Non-pigmented ciliary epithelial cell (primary cell): Measurements from ENCODE around the gene MAGI2.
A peak's percentile ranks its signal among the peaks of the same experiment; 100 is the strongest.

Experiments used
- DNase-seq: peaks from one replicate; pipeline ENCODE4 v3.0.0-alpha.2; 2010; ENCODE audit warnings: low read depth

The MAGI2 gene

DNA sequence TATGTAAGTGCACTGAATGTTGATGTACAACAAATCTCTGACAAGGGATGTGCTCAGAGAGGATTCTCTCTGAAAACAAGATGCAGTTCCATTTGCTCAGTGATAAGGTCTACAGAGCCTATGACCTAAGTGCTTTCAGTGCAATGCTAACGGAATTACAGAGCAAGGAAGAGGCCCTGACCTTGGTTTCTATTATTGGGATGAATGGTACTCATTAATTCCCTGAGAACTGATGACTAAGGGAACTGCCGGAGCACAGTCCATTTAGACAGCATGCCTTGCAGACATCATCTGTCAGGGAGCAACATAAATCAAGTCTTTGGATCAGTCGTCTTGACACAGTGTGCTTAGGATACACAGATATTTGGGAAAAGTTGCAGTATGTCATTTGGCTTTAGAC is 1314.1 kb downstream of the MAGI2 start:
- DNase-seq, result no peak

DNA sequence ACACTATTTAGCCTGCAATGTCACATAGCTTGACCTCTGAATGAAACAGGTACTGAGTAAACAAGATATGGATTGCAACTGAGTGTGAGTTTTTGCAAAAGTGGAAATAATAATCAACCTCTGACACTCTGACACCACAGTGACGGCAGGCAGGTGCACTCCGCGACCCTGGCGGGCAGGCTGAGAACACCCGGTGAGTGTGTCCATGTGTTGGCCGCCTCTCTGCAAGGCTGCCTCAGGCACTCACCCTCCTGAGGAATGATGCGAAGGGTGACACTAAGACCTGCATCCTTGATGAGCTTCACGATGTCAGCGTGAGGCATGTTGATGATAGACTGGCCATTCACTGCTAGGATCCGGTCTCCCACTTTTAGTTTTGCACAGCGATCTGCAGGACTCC is 1318.7 kb downstream of the MAGI2 start:
- DNase-seq, result no peak

DNA sequence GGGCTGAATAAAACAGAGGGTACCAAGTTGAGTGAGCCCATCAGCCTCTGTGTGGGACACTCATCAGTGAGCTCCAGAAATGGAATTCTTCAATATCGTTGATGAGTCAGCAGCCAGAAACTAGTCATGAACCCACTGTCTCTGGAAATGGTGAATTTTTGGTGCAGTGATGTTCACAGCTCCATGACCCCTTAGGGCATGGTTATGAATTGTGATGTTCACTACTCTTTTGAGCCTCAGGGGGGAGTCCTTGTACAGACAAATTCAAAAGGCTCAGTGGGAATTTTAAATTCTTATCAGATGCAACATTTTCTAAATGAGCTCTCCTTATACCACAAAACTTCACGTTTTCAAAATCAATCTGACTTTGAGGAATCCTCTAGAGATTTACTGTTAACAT is 1319.2 kb downstream of the MAGI2 start:
- peak; percentile 5 for DNase-seq

DNA sequence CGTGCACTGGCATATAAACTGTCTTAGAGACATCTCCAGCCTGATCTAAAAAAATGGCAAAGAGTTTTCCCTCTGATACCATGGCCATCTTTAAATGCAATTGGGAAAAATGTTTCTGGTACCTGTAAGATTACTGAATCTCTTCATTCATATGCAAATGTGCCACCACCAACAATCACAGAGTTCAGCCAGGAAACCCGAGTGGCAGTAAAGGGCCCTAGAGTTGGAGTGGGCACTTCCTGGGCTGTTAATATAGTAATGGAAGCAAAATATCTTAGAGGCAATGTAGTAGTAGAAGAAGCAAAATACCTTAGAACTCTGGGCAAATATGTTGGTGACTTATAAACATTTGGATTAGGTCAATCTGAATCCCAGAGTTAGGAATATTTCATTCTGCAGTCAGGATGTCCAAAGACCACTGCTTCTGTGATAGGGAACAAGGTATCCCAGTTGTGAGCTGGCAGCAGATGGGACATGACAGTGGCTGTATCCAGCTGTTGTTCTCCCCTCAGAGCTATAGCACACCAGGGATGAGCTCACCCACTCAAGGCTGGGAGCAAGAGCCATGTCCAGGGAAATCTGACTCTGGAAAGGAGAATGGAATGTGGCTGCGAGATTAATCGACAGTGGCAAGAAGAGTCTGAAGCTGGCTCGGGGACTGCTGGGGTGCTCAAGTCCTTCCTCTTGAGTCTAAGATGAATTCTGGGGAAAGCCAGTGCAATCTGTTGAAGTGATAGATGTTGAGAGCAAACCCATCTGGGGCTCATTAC is 1322.8 kb downstream of the MAGI2 start:
- DNase-seq, result no peak

DNA sequence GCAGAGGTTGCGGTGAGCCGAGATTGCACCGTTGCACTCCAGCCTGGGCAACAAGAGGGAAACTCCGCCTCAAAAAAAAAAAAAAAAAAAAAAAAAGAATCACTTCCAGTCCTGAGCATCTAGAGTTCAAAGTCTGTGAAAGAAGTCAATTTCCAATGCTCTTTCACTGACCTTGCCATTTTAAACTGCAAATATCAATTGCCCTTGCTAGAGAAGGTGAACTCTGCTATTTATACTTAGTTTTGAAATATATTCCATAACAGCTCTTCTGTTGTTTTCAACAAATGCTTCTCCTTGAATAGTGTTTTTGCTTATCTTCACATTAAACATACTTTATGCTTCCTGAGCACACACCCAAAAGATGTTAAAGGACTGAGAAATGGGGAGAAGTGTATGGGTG is 1323.6 kb downstream of the MAGI2 start:
- no peak for DNase-seq

DNA sequence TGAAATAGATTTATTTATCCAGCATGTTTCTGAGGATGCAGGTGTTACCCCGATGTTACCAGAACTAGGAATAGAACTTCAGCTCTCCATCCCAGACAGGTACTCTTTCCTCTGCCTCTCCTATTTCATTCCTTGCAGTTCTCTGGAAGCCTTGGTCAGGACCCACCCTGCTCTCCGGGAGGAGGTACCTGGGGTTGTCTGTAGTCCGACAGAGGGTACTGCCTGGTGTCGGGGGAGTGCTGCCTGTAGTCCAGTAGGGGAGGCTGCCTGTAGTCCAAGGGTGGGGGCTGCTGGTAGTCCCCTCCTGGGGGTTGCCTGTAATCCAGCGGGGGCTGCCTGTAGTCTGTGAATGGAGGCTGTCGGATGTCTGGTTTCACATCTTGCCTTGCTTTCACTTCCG is 1326.5 kb downstream of the MAGI2 start:
- DNase-seq, result no peak

DNA sequence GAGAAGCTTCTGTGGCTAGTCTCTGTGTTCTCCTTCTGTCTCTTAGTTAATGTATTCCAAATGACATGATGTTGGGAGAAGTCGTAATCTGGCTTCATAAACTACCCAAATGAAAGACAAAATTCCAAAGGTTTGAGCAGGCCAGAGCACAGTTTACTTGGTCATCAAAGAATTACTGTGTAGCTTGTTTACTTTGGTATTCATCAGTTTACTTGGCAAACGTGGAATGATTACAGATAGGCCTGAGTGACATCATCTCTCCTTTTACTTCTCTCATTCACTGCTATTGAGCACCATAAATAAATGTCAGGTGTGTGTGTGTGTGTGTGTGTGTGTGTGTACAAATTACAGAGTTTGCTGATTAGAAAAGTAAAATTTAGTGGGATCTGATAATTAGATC is 1327.6 kb downstream of the MAGI2 start:
- DNase-seq, result no peak

DNA sequence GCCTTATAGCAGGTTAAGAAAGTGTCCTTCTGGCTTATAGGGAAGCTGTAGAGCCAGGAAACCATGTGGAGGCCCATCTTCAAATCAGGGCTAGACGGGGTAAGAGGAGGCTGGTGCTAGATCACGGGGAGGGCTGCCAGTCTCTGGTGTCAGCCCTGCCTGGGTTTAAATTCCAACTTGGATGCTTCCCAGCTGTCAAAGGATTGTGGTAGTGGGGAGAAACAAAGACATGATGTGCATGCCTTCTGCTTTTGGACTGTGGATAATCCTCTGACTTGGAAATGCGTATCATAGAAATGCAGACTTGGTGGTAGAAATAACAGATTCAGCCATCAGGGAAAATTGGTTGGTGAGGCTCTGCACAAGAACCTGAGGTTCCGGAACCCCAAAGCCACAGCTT is 1329.3 kb downstream of the MAGI2 start:
- DNase-seq, result no peak

DNA sequence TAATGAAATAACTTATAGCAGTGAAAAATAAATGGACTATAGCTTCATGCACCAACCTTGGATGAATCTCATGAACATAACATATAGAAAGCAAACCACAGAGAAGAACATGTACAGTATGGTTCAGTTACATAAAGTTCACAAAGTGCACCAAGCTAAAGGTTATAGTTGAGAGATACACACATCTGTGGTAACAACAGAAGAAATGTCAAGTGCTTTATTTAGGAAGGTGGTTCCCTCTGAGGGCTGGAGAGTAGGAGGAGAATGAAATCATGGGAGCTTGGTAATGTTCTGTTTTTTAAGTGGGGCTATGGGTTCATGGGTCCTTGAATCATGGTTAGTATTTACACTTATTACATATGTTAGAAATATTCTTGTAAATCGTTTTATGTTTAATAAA is 1331.6 kb downstream of the MAGI2 start:
- DNase-seq, result no peak

DNA sequence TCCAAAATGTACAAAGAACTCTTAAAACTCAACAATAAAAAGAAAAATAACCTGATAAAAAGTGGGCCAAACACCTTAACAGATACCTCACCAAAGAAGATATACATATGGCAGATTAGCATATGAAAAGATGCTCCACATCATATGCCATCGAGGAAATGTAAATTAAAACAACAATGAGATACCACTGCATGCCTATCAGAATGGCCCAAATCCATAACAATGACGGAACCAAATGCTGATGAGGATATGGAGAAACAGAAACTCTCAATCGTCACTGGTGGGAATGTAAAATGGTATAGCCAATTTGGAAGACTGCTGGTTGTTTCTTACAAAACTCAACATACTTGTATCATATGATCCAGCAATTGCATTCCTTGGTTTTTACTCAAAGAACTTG is 1335.0 kb downstream of the MAGI2 start:
- DNase-seq, result no peak

DNA sequence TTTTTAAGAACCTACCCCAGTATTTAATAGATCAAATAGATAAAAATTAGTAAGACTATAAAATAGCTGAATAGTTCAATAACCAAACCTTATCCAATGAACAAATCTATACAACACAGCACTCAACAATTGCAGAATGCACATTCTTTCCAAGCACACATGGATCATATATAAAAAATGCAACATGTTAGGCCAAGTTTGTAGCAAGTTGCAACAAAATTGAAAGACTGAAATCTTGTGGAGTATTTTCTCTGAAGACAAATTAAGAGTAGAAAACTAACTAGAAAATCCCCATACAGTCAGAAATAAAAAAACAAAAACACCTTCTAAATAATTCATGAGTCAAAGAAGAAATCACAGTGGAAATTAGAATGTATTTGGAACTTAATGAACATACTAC is 1337.6 kb downstream of the MAGI2 start:
- no peak for DNase-seq

DNA sequence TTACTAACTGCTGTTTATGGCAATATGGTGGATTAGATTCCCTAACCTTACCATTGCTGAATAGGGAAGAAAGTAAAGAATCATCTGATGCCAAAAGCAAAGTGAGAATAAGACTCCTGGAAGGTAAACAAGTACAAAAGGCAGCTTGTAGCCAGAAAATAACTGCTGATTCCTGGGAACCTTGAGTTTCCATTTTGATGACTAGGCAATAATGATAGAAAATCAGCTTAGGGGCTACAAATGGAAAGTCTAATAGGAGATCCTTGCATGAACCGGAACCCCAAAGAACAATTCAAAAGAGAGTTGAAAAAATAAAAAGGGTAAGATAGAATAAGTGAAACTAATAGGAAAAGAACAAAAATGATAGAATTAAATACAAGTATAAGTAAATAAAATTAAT is 1338.5 kb downstream of the MAGI2 start:
- no peak for DNase-seq

DNA sequence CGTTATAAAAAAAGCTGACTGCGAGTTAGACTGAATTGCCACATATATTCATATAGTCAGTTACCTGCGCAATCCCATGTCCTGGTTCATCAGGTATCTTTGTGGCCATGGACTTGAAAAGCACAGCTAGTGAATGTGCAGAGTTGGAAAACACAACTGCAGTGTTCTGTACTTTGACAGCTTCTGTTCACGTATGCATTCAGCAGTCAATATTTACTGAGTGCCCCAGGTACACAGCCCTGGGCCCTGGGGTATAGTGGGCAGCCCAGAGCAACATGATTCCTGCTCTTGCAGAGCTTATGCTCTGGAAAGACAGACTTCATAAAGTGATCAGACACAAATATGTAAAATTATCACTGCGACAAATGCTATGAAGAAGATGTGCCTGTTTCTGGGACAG is 1341.0 kb downstream of the MAGI2 start:
- no peak for DNase-seq

DNA sequence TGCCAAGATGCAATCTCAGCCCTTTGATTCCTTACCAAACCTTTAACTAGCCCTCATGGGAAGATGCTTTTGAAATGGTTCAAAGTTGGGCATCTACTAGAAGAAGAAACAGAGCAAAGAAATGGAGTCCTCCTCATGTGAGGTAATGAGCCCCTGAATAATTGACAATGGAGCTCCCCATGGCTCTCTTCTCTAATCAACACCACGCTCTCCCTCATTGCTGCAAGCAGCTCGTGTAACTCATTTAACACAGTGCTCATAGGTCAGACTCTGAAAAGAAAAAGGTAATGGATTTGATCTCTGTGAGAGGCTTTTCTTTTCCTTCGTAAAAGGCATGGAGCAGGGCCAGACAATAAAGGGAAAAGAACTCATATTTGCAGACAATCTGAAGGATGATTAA is 1342.1 kb downstream of the MAGI2 start:
- no peak for DNase-seq

DNA sequence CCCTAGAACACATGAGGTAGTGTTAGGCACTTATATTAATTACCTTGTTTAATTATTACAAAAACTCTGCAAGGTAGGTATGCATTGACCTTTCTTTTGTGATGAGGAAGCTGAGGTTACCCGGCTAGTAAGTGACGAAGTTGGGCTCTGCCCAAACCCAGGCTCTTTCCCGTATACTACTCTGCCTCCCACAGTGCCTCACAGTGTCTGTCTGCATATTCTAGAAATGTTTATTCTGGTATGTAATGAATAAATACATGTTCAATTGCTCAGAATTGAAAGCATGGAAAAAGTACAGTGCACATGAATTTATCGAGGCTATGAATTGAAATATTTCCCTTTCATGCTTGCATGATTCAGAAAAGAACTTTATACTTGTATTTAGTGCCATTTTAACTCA is 1350.0 kb downstream of the MAGI2 start:
- no peak for DNase-seq

DNA sequence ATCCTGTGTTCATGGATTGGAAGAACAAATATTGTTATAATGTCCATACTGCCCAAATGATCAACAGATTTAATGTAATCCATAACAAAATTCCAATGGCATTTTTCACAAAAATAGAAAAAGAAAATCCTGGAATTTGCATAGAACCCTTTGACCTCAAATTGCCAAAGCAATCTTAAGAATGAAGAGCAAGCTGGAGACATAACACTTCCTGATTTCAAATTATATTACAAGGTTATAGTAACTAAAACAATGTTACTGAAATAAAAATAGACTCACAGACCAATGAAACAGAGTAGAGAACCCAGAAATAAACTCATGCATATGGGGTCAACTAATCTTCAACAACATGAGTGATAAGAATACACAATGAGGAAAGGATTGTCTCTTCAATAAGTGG is 1352.4 kb downstream of the MAGI2 start:
- no peak for DNase-seq

DNA sequence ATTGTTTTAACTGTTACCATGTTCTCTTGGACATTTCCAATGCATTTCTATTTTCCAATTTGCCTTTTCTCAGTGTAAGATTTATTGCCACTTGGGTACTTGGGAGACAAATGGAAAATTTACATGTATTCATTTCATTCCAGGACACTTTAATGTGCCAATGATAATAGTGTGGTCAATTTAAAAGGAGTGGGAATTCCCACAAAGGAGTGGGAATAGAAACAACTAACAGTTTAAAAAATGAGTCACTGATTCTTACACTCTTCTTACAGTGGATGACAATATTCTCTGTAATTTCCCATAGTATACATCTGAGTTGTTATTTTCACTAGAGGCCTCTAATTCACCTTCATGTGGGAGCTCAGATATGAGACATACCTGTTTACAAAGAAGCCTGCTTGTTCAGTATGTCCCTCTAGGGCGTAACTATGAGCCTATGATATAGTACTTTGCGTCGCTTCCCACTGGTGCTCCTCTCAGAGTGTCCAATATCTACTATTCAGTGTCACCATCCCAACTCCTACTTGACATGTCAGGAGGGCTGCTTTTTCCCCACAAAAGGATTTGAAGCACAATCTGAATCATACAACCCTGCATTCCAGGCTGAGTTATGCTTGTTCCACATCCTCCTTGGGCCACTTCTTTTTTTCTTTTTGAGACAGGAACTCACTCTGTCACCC is 1353.6 kb downstream of the MAGI2 start:
- no peak for DNase-seq

DNA sequence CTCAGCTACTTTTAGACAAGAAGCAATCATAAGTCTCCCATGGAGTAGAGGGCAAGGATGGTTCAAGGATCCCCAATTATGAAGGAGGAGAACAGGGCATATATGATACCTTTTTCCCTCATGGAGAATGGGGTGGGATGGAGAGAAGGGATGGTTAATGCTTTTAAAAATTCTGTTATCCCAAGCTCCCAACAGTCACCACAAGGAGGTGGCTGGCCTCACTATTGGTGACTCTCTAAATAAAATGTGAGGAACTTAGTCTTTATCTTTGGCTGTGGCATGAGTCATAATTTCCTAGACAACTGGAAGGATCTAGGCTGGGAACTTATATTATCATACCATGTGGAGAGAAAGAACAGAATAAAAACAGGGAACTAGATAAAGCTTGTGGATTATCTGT is 1357.9 kb downstream of the MAGI2 start:
- no peak for DNase-seq

DNA sequence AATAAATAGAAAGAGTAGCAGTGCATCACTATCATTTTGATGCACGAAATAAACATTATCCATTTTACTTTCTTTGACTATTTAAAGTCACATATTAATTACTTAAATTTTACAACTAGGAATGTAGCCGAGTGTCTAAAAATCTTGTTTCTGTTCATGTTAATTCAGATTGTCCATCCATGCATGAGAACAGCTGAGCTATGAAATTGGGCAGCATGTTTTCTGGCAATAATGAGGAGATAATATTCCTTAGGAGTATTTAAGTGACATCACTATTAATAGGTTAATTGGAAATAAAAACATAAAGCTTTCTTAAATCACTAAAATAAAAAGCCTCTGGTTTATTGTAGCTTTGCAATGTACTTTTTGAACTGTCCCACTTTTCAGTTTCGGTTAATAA is 1361.1 kb downstream of the MAGI2 start:
- no peak for DNase-seq

DNA sequence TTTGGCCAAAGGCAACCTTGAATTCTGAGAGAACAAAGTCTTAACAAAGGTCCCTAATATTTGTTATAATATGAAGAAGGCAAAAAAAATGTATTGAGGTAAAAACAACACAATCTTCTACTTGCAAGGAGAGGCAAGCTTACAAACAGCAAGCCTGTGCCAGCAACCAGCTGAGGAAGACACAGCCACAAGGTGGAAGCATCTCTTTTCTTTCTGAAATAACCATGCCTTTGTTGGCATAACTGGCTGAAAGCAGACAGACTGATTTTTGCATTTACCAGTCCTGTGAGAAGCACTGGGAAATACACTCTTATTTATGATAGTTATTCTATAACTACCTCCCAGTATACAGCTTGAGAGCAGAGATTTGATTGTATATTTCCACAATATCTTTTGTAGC is 1362.9 kb downstream of the MAGI2 start:
- DNase-seq, result no peak

DNA sequence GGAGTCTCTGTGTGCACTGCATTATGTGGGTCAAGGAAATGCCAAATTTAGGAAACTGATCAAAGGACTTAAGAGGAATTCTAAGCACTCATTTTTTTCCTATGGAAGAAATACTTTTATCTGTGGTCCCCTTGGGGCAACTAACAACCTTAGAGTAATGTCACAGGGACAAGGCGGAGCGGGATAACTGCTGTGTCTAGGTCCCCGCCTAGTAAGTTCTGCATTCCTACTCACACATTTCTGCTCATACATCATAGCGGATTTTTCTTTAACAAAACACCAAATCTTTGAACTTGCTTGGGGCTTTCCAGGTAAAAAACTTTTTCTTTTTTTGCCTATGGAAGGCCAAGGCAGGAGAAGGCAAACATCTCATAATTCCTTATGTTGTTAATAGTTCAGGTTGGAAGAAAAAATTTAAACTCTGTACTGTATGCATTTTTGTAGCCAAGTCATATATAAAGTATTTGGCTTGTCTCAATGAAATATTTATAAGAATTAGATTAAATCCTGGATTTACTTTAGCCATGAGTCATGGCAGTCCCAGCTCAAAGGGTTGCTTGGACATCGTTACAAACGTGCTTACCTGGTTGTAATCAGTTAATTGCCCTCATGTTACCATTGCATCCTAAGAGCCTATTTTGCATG is 1369.9 kb downstream of the MAGI2 start:
- no peak for DNase-seq

DNA sequence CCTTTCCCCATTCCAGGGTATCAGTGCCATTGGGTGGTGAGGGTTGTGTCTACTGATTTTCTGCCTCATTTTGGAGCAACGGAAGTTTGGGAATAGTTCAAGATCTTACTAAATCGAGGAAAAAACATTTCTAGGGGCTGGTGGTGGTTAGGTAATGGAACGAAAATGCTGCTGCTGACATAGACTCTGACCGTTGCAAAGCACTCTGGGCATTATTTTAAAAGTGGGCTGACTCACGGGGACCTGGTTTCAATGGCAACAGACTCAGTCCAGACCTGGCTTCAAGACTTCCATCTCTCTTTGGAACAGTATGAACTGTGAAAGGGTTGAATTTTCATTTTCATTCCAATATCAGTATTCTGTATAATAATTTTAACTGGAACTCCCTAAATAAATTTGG is 1370.9 kb downstream of the MAGI2 start:
- DNase-seq, result no peak

DNA sequence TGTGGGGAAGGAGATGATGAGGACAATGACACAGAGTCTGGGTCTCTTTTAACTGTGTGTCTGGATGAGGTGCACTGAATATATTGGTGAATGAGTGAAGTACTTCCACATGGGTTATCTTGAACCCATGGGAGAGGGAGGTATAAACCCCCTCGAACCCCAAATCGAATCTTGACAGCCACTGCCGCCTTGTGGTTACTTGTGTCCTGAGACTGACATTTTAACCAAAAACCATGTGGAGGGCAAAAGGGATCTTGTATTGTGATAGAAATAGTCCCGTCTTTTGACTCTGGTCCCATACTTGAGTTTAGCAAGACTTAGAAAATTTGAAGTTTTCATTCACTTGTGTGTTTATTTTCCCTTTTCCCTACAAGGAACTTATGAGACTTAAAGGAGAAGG is 1371.6 kb downstream of the MAGI2 start:
- no peak for DNase-seq

DNA sequence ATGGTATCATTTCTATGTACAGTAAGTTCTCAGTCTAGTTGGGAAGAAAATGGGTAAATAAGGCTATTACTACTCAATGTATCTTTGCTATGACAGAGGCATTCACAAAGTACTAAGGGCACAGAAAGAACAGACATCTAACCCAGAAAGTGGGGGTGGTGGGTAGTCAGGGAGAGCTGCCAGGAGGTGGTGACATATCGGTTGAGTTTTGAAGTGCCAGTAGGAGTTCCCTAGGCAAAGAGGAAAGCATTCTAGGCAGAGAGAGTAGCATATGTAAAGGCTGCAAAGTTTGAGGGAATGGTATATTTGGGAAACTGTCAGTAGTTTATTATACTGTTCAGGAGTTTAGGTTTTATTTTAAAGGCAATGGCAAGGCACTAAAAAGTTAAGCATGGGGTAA is 1372.1 kb downstream of the MAGI2 start:
- no peak for DNase-seq
